Activated T-helper 9 cell treated with anti-CD3 and anti-CD28 coated beads, Interleukin-2, amount 50 U/mL, for 16 hours (primary cell): Measurements from ENCODE around the gene GP2.
"Not testable (repeated sequence)": the region's sequence is repeated elsewhere in the genome, so short reads cannot be mapped to it uniquely, and the experiment has no call there.

Experiments used
- DNase-seq: peaks from one replicate; pipeline ENCODE4 v3.0.0-alpha.2; 2020; ENCODE audit warnings: low read depth

GP2 gene

DNA sequence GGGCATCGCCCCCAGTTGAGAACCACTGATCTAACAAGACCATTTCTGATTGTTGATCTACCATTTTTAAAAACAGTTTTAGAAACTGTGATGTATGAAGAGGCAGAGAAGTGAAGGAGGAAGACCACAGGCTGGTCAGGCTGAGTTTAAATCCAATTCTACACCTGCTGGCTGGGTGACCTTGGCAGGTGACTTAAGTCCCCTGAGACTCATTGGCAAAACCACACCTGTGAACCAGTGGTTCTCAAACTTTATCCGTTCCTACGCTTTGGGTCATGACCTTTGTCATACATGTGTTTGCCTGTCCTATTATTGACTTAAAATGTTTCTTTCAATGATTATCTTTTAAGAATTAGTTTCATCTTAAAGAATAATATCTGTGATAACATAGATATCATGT is 2.3 kb downstream of the GP2 start:
- DNase-seq, result no peak

DNA sequence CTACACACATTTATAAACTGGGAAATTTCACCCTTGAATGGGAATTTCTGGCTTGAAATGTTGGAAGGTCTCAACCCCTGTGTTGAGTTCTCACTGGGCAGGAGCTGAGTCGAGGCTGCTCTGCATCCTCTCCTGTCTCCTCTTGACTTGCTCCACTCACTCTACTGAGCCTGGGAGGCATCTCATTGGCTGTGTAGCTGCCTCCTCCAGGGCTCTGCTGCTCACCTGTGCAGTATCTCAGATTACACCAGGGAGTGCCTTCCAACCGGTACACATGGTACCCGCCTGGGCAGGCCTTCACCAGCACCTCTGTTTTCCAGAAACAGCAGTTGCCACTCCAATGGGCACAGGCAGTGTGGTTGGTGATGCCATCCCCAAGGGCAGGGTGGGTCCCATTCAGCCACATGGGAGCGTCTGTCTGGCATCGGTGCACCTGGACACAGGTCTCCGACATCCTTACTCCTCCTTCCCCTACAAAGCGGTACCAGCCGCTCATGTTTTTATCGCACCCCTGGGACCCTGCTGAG is 3.7 kb downstream of the GP2 start:
- no peak for DNase-seq

DNA sequence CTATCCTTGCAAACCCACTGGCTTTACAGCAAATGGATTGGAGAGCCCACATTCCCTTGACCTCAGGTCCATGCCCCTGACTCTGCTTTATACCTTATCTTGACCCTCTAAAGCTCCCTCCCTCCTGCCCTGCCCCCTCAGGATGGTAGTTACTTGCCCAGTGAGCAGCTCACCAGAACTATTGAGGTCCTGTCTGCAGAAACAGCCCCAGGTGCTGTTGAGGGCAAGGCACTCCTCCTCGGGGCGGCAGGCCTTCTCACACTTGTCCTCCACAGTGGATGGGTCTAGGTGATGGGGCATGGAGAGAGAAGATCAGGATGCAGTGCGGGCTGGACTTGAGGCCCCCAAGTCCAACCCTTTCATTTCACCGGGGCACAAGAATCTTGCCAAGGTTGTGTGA is 4.6 kb downstream of the GP2 start:
- no peak for DNase-seq

DNA sequence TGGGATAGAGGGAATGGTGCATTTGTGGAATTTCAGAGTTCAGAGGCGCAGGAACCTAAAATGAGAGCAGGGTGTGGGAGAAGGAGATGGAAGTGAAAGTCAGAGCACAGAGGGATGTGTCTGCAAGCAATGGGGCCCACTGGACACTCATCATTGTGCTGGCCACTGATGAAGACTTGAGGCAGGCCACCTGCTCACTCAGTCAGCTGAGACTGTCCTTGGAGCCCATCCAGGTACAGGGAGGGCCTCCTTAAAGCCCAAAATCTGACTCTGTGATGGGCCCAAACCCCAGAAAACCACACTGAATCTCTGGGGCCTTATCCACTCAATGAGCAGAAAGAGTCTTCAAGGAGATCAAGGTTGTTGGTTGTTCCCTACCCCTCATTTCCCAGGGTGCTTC is 5.6 kb downstream of the GP2 start:
- DNase-seq, result no peak

DNA sequence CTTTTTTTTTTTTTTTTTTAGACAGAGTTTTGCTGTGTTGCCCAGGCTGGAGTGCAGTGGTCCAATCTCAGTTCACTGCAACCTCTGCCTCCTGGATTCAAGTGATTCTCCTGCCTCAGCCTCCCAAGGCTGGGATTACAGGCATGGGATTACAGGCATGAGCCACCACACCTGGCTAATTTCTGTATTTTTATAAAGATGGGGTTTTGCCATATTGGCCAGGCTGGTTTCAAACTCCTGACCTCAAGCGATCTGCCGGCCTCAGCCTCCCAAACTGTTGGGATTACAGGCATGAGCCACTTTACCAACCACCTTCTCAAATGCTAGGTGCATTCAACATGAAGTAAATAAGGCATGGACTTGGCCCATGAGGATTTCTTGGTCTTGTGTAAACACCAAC is 6.3 kb downstream of the GP2 start:
- DNase-seq, result not testable (repeated sequence)

DNA sequence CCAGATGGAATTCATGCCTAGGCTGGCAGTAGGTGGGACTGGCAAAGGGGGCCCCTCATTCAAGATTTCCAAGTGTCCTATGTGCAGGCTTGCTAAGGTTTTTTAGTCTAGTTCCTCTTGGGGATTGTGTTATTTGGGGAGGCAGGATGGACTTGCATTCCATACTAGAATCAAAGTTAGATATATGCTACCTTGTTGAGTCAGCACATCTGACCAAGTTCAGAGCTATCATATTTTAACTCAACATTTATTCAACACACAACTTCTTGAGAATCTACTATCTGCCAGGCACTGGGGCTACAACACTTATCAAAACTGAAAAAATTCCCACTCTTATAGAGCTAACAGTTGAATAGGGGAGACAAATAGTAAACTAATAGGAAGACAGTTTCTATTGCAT is 6.7 kb downstream of the GP2 start:
- DNase-seq, result no peak

DNA sequence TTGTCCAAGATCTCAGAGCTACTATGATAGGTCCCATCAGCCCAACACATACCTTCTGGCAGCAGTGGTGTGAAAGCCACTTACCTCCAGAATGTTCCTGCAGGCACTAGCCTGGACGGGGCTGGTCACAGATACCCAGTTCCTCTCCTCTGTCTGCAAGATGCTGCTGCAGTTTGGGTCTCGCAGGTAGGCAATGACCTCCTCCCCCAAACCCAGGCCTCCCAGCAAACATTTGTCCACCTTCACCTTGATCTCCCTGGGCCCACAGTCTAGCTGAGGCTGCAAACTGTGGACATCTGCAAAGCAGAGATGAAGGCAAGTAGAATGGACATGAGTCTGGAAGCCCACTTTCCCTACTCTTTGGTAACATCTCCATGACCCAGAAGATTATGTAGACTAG is 7.1 kb downstream of the GP2 start:
- DNase-seq, result no peak

DNA sequence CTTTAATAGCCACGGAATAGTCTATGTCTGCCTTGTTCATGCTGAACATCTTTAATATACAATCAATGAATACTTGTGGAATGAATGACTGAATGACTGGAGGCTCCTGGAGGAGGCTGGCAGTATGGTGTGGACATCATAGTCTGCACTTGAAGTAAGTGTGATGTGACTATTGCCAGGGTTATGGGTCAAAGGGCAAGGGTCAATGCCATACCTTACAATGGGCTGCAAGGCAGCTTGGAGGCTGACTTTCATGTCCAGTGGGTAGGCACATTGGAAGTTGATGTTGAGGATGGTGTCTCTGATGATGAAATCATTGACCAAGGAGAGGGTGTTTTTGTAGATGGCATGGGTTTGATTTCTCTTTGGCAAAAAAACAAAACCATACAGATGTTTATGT is 7.9 kb downstream of the GP2 start:
- no peak for DNase-seq

DNA sequence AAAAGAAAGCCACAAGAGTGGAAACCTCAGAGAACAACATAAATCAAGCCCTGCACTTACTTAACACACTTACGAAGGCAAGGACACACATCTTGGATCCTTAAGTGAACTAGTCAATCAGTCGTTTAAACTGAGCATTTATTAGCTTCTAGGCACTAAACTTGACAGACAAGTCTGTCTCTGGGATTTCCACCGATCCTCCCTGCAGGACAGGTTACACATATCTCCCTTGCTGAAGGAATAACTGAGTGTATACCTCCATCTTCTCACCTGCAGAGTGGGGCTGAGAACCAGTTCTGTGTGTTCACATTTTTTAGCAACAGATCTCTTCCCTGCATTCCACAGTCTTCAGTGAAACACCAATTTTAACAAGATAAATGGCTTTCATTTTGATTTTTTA is 8.9 kb downstream of the GP2 start:
- DNase-seq, result no peak

DNA sequence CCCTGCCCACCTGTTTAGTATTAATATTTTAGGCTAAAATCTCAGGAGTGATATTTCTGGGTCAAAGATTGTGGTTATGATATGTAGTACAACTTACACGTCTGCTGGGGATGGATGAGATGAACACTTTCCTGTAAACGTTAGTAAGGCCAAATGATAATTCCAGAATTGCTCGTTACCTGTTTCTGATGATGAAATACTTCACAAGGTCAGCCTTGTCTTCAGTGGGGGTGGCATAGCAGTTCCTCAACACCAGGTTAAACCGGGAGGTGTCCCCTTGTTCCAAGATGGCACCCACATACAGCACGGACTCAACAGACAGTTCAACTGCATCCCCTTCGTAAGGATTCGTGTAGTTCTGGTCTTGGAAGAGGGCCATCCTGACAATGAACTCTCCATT is 9.3 kb downstream of the GP2 start:
- DNase-seq, result no peak

DNA sequence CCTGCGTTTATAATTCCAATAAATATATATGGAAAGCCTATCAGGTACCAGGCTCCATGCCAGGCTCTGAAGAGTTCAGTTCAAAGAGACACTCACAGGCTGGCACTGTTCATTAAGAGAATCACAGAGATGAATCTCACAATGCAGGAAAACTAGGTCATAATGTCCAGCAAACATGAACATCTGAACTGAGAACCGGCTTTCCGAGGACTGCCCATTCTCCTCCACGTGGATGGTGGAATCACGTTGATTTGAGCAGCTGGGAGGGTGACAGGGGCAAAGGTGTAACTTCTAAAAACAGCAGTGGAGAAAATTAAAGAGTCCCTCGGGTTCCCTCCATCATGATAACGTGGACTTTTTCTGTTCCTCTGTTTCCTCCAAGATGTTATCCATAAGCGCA is 10.2 kb downstream of the GP2 start:
- no peak for DNase-seq

DNA sequence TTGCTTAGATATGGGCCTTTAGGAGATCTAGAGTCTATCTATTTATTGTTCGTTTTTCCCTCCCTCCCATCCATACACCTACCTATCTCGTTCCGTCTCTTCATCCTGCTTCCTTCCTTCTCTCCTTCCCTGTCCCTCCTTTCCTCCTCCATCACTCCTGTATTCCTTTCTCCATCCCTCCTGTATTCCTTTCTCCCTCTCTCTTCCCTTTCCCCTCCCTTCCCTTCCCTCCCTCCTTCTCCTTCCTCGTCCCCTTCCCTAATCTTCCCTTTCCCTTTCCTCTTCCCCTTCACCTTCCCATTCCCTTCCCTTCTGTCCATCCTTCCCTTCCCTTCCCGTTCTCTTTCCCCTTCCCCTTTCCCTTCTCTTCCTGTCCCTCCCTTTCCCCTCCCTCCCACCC is 10.6 kb downstream of the GP2 start:
- DNase-seq, result no peak

DNA sequence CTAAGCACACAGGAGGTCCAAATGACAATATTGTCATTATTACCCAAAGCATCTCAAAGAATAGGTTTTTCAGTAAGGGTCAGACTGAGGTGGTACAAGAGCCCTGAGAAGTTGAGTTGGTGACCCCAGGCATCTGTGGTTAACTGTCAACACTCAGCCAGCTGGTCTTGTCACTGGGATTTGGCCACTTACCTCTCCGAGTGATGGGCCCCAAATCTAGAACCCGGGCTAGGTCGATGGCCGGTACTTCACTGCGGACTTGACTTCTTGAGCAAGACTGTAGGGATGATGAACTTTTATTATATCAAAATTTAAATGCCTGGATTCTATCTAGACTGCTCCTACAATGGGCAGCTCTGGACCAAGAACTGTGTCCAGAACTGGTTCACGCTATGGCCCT is 11.5 kb downstream of the GP2 start:
- DNase-seq, result no peak

DNA sequence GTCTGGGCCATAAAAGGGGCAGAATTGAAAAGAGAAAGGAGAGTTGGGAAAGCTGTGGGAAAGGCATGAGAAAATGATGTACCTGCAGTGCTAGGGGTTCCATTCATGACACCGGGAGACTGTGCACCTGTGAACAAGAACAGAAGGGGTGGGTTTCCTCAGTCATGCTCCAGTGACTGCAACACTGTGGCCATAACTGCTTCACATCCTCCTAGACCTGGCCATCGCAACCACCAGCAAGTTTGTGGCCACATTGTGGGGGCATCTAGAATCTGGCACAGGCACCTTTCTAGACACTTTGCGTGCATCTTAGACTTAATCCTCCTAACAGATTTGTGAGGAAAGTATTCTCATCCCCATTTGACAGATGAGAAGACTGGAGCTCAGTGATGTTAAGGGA is 12.7 kb downstream of the GP2 start:
- no peak for DNase-seq

DNA sequence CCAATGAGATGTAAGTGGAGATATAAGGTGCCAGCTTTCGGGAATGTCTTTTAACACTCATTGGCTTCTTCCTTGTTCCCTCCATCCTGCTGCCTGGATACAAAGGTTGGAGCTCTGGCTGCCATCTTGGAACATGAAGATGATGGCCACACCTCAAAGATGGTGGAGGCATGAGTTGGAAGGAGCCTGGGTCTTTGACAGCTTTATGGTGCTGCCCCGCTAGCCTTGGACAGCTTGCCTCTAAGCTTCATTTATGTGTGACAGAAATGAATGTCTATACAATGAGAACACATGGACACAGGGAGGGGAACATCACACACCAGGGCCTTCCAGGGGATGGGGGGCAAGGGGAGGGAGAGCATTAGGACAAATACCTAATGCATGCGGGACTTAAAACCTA is 13.6 kb downstream of the GP2 start:
- no peak for DNase-seq

DNA sequence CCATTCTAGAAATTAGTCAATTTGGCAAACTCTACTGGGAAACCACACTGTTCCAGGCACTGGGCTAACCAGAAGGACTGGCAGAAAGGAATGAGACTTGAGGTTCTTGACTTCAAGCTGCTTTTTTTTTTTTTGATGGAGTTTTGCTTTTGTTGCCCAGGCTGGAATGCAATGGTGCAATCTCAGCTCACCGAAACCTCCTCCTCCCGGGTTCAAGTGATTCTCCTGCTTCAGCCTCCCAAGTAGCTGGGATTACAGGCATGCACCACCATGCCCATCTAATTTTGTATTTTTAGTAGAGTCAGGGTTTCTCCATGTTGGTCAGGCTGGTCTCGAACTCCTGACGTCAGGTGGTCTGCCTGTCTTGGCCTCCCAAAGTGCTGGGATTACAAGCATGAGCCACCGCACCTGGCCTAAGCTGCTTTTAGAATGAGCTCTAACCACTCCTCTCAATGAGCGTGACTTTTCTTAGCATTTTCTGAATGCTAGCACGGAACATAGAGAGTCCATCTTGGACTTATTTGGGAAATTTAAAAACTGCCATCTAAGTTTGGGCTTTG is 14.7 kb downstream of the GP2 start:
- DNase-seq, result not testable (repeated sequence)

DNA sequence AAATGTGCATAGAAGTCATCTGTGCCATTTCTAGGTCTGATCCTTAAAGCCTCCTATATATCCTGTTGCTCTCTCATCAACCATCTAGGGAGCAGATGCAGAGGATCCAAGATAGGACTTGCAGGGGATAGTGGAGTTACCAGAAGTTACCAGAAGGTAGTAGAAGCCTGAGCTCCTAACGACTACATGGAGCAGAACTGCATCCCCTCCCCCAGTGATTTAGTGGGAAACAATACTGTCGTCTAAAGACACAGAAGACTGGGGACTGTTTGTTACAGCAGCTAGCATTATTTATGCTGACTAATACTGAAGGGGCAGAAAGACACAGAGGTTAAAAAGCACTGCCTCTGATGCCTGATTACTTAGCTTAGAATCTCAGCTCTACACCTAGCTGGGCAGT is 15.8 kb downstream of the GP2 start:
- no peak for DNase-seq

DNA sequence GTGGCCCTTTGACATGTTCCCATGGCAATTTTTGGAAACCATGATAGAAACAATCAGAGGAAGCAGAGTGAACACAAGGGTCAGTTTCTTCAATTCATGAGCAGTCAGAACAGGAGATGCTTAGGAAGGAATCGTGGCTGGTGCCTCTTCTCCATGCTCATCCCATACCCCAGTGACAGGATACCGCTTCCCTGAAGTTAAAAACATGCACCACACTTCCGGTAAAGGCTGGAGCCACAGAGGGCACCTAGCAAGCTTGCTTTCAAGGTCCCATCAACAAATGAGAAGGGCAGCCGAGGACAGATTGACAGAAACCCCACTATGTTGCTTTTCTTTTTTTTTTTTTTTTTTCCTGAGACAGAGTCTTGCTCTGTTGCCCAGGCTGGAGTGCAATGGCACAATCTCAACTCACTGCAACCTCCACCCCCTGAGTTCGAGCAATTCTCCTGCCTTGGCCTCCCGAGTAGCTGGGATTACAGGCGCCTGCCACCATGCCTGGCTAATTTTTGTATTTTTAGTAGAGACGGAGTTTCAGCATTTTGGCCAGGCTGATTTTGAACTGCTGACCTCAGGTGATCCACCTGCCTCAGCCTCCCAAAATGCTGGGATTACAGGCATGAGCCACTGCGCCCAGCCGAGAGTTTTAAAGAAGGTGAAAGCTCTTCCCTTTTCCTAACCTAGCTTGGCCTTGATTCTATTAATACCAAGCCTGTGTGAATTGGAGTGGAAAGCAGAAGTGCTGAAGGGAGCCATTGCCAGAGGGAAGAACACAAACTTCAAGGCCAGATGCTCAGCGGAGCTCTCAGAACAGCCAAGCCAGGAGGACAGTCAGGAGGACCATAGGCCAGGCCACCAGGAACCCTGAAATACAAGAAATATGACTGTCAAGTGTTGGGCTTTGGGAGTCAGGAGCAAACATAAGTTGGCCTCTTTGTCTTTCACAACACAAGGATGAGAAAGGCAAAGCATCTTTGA is 16.6 kb downstream of the GP2 start:
- no peak for DNase-seq

DNA sequence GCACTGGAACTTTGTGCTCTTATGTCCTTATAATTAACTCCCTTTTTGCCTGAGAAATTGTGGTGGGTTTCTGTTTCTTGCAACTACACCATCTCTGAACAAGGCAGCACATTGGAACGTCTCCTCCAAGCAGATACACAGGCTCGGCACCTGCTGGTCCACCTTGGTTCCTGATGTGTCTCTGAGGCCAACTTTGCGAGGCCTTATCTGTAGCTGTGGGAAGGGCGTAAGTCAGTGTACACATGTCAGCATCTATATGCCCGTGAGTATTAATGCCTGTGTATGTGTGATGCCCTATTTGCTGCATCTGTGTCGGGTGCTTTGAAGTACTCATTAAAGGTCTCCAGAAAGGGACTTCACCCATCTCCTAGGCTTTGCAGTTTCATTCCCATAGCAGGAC is 17.5 kb downstream of the GP2 start:
- DNase-seq, result no peak

DNA sequence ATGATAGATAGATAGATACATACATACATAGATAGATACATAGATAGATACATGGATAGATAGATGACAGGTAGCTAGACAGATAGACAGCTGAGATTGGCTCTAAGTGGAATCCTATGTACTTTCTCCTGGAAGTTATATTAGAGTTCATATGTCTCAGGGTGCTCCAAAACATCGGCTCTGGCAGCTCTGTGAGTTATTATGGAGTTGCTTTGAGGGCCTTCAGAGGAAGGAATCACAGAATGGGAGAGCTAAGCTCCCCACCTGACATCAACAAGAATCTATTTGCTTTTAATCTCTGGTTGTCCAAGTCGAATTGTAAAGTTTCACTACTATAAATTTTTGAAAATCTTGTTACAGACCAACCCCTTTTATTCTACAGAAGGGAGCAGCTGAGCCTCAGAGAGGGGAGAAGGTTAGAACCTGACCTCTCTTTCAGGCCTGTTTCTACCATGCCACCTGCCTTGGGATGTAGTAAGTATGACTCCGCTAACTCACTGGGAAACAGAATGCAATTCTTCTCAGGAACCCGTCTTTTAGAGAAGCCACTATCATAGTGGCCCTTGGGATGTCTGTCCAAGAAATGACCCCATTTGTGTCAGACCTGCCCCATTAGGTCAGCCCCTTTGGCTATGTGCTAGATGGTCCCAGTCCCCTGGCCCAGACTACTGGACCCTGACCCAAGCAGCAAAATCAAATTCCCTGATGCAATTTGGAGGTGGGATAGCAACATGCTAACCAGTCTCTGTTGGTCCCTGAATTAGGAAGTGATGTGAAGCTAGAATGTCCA is 18.3 kb downstream of the GP2 start:
- DNase-seq, result no peak

DNA sequence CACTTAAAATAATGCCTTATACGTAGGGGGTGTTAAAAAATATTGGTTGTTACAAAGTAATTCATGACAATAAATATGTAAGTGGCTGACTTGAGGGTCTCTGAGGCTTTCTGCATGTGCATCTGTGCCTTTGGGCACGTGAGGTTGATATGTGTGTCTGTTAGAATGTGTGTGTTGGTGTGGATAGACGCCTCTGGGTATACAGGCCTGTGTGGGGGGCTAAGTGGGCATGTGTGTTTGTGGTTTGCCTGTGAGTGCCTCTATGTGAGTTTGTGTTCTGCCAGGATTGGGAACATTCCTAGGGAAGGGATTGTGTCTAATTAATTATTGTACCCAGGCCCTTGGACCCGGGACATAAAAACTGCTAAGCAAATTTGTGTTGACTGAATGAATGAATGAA is 19.0 kb downstream of the GP2 start:
- no peak for DNase-seq

DNA sequence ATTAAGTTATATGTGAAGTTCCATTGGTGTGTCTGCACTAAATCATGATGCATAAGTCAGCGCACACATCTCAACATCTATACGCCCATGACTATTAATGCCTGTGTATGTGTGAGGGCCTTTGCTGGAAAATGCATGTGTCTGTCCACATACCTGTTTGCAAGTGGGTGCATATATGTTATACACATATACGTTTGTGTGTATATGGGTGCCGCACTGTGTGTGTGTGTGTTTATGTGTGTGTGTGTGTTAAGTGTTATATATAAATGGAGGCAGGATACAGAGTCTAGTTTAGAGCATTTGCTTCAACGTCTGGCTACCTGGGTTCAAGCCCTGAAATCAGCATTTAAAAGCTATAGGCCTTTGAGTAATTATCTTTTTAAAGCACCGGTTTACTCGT is 19.5 kb downstream of the GP2 start:
- DNase-seq, result no peak

DNA sequence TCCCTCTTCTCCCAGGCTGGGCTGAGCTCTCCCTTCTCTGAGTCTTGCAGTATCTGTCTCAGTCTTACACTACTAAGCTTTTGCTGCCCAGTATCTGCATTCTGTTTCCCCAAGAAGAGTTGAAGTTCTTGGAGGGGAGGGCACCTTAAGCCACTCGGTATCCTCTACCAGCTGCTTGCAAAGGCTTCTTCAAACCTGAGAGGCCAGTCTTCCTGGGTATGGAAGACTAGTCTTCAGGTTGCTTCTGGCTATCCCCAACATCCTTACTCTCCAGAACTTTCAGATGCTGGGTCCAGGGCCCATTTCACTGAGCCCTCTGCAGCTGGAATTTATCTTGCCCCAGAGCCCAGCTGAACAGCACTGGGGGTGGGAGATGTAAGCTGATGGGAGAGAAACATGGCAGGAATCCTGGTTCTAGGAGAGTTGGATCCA is 20.1 kb downstream of the GP2 start:
- DNase-seq, result no peak
